Measurements from ENCODE around the gene MLST8. TPM values are rescaled to one million over a fixed set of nuclear protein-coding genes. Genes with fewer than 3 reads are reported as not detected.

The MLST8 gene
- total RNA-seq, 1 experiment from 2014 or later, result 87.6 TPM

- ChIA-PET CTCF (no interaction called here), POLR2A (interaction anchor here (0.5 to 1.1 kb wide), 3 partner anchors 8 to 282 kb away, joined by 3 to 6 read pairs (median 4); partner anchors contain the start of gene ECI1)
- BruUV-seq (replicated peaks), result no TSS peak
- intact Hi-C loops (cut with micrococcal nuclease), result no loop called here
- DNase-seq (ENCODE audit: unreplicated experiment), result no peak
- H3K4me3 Mint-ChIP-seq (ENCODE audit: unreplicated experiment), result no peak overlapping the region
- H3K4me1 Mint-ChIP-seq (ENCODE audit: insufficient read depth, unreplicated experiment), result no peaks in the 10 kb centered on the region
- H3K27ac Mint-ChIP-seq (ENCODE audit: low read depth, unreplicated experiment), result no peak overlapping the region
- no peaks in the 10 kb centered on the region for H3K9me3 Mint-ChIP-seq (ENCODE audit: unreplicated experiment)
- TF ChIP-seq CTCF (IDR thresholded peaks at IDR 0.05; ENCODE audit: unreplicated experiment), result no peak
- H3K27me3 Mint-ChIP-seq (ENCODE audit: insufficient read depth, unreplicated experiment), result no peaks in the 10 kb centered on the region
- H3K36me3 Mint-ChIP-seq (ENCODE audit: insufficient read depth, unreplicated experiment), result peaks cover 55% of the 10 kb centered on the region
These were observed 26.0 kb downstream of the MLST8 start for GRCh38 chr16:2231016-2231931.

- ChIA-PET POLR2A (interaction anchor here (1.1 kb wide), 1 partner anchor 9 kb away, joined by 4 read pairs; no protein-coding TSS in a partner anchor), CTCF (no interaction called here)
- Mint-ChIP-seq H3K27ac (ENCODE audit: low read depth, unreplicated experiment) (no peak overlapping the region), H3K27me3 (ENCODE audit: insufficient read depth, unreplicated experiment) (no peaks in the 10 kb centered on the region), H3K9me3 (ENCODE audit: unreplicated experiment) (no peaks in the 10 kb centered on the region), H3K4me1 (ENCODE audit: insufficient read depth, unreplicated experiment) (no peaks in the 10 kb centered on the region), H3K36me3 (ENCODE audit: insufficient read depth, unreplicated experiment) (peaks cover 56% of the 10 kb centered on the region), H3K4me3 (ENCODE audit: unreplicated experiment) (no peak overlapping the region)
- intact Hi-C loops (cut with micrococcal nuclease), result no loop called here
- TF ChIP-seq CTCF (IDR thresholded peaks at IDR 0.05; ENCODE audit: unreplicated experiment), result no peak
- no peak for DNase-seq (ENCODE audit: unreplicated experiment)
- no TSS peak for BruUV-seq (replicated peaks)
These were observed 27.1 kb downstream of the MLST8 start for GRCh38 chr16:2232094-2232990.

- H3K9me3 Mint-ChIP-seq (ENCODE audit: unreplicated experiment), result no peaks in the 10 kb centered on the region
- CTCF ChIA-PET, result no interaction called here
- POLR2A ChIA-PET, result no interaction called here
- no peaks in the 10 kb centered on the region for H3K4me1 Mint-ChIP-seq (ENCODE audit: insufficient read depth, unreplicated experiment)
- no peak overlapping the region for H3K27ac Mint-ChIP-seq (ENCODE audit: low read depth, unreplicated experiment)
- no peak overlapping the region for H3K4me3 Mint-ChIP-seq (ENCODE audit: unreplicated experiment)
- no peaks in the 10 kb centered on the region for H3K27me3 Mint-ChIP-seq (ENCODE audit: insufficient read depth, unreplicated experiment)
- H3K36me3 Mint-ChIP-seq (ENCODE audit: insufficient read depth, unreplicated experiment), result peaks cover 63% of the 10 kb centered on the region
- DNase-seq (ENCODE audit: unreplicated experiment), result no peak
- TF ChIP-seq CTCF (IDR thresholded peaks at IDR 0.05; ENCODE audit: unreplicated experiment), result no peak
- no TSS peak for BruUV-seq (replicated peaks)
- intact Hi-C loops (cut with micrococcal nuclease), result no loop called here
These were observed 28.0 kb downstream of the MLST8 start for GRCh38 chr16:2233046-2233775.

All from MCF 10A (cell line).